Brain microvascular endothelial cell (primary cell): ENCODE results near the gene WDR72.

Source experiments
- DNase-seq: peaks from one replicate; pipeline ENCODE4 v3.0.0-alpha.2; 2020
- H3K27ac ChIP-seq: fragments of 250-450 bp; sonication (Bioruptor Pico); 2 replicates; pipeline ENCODE4 v1.5.1; 2020; ENCODE audit warnings: mild to moderate bottlenecking, moderate library complexity
- H3K27me3 ChIP-seq: fragments of 250-450 bp; sonication (Bioruptor Pico); replicated peaks from 2 replicates; pipeline ENCODE4 v1.5.1; 2020; ENCODE audit warnings: mild to moderate bottlenecking
- H3K36me3 ChIP-seq: fragments of 250-450 bp; sonication (Bioruptor Pico); replicated peaks from 2 replicates; pipeline ENCODE4 v1.5.1; 2020; ENCODE audit warnings: mild to moderate bottlenecking
- H3K4me3 ChIP-seq: 2 replicates; pipeline ENCODE4 v1.5.1; 2011; ENCODE audit warnings: low read depth, mild to moderate bottlenecking, control low read depth, low read length, moderate library complexity
- in situ Hi-C: cut with HindIII; loops from 2 replicates; pipeline ENCODE4 v1.10.0; 2017; ENCODE audit warnings: low sequenced_read_pairs, low pct_ligation_motif_present
- TF ChIP-seq, protein P1 (sequence below): IDR thresholded peaks from 2 replicates; pipeline ENCODE4 v1.5.1; 2011; ENCODE audit warnings: low read depth, mild to moderate bottlenecking, moderate library complexity, low read length, control low read depth, inconsistent platforms; ENCODE audit errors: missing control alignments

WDR72 gene

DNA sequence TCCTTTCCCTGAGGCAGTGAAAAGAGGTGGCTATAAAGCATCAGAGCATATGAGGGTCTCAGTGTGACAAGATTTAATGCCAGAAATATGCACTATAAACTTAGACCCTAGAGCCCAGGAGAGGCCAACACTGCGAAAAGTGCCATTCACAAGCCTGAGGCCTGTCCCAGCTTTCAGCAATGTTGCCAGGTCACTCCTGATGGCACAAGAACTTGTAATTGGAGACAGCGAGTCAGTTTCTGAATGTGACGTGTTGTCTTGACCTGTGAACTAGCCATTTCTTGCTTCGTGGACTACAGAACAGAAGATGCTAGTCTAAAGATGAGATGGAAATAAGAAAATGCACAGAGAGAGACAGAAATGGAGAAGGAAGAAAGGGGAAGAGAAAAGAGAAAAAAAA lies 87.9 kb downstream of the WDR72 start:
- no peak overlapping the region for H3K27ac ChIP-seq
- DNase-seq = no peak
- TF ChIP-seq, protein P1, sequence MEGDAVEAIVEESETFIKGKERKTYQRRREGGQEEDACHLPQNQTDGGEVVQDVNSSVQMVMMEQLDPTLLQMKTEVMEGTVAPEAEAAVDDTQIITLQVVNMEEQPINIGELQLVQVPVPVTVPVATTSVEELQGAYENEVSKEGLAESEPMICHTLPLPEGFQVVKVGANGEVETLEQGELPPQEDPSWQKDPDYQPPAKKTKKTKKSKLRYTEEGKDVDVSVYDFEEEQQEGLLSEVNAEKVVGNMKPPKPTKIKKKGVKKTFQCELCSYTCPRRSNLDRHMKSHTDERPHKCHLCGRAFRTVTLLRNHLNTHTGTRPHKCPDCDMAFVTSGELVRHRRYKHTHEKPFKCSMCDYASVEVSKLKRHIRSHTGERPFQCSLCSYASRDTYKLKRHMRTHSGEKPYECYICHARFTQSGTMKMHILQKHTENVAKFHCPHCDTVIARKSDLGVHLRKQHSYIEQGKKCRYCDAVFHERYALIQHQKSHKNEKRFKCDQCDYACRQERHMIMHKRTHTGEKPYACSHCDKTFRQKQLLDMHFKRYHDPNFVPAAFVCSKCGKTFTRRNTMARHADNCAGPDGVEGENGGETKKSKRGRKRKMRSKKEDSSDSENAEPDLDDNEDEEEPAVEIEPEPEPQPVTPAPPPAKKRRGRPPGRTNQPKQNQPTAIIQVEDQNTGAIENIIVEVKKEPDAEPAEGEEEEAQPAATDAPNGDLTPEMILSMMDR = no peak
- H3K27me3 ChIP-seq = no peaks in the 10 kb centered on the region
- in situ Hi-C loops = no loop called here
- H3K4me3 ChIP-seq = no peak overlapping the region
- H3K36me3 ChIP-seq = no peaks in the 10 kb centered on the region

DNA sequence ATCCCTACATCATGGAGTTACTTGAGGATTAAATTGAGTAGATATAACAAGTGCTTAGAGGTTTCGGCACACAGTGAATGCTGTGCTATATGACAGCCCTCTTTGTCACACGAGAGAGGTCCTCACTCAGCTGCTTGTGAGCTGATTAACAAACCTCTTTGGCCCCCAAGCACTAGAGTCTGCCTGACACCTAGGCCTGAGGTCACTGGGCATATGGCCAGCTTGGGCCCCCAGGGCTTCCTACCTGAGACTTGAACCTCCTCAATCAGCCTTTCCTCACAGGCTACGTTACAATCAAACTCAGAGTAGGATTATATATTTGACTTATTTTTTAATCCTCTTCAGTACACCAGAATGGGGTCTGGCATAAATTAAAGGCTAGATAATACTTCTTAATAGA lies 88.8 kb downstream of the WDR72 start:
- no peak for DNase-seq
- Histone ChIP-seq H3K27ac (no peak overlapping the region), H3K27me3 (no peaks in the 10 kb centered on the region), H3K36me3 (no peaks in the 10 kb centered on the region), H3K4me3 (no peak overlapping the region)
- in situ Hi-C loops = no loop called here
- TF ChIP-seq, protein P1 = no peak

DNA sequence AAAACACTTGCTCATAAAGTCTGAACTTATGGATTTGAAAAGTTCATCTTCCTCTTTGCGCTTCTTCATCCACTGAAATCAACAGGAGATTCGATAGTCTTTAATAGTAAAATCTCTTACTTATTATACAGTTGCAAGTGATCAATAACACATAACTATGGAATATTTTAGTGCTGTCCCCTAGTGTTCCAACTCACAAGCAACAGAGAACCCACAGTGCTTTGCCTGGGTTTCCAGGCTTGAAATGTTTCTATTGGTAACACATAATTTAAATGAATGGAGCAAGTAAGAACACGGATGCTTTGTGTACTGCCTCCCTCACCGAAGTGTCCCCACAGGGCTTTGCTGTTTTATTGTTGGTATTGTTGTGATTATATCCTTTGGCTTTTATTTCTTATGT lies 93.5 kb downstream of the WDR72 start:
- DNase-seq = no peak
- no peaks in the 10 kb centered on the region for H3K36me3 ChIP-seq
- no peak overlapping the region for H3K27ac ChIP-seq
- in situ Hi-C loops = no loop called here
- H3K4me3 ChIP-seq = no peak overlapping the region
- TF ChIP-seq, protein P1 = peak; percentile 52
- no peaks in the 10 kb centered on the region for H3K27me3 ChIP-seq

DNA sequence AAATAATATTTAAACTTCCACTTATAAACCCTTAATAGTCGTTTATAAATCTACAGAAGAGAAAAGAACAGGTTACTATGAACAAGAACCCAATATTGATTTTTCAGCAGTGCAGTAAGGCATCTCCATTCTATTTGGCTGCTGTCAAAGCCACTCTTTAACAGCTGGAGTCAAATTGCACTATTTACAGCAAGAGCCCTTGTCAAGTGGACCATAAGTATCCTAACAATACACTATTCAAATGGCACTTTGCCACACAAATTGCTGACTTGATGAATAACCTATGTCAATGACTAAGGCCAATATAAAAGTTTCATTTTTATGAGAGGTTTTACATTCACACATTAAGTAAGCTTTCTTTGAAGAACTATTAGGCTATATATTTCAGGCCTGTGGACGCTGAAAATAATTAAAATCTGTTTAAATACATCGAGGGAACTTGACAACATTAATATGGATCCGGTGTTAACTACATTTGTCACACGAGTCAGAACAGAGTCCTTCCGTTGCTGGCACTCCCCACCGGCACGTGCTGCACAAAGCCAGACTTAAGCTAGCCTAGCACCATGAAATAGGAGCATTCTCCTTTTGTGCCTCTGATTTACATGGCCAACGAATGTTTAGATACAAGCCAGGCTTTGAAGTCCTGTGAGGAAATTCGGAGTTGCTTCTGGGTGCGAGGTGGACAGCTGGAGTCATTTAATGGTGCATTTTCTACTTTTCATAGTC lies 100.5 kb downstream of the WDR72 start:
- Histone ChIP-seq H3K4me3 (no peak overlapping the region), H3K36me3 (no peaks in the 10 kb centered on the region), H3K27me3 (no peaks in the 10 kb centered on the region), H3K27ac (no peak overlapping the region)
- DNase-seq = no peak
- TF ChIP-seq, protein P1 = no peak
- in situ Hi-C loops = no loop called here

DNA sequence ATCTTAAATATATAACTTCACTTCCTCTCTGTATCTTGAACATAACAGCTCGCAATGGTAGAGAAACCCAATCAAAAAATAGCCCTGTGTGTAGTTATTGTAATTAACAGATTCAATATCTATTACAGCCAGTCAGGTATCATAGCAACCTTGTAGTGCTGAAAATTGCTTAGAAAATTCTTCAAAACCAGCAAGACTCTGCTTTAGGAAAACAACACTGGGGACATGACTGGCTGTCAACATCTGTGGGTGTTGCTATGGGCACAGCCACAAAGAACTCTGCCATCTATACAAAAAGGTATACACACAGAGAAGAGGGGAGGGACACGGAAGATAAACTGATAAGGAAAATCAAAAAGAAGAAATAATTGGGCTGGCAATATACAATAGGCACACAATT lies 101.2 kb downstream of the WDR72 start:
- no peak for DNase-seq
- no peak overlapping the region for H3K4me3 ChIP-seq
- TF ChIP-seq, protein P1 = no peak
- in situ Hi-C loops = no loop called here
- no peak overlapping the region for H3K27ac ChIP-seq
- no peaks in the 10 kb centered on the region for H3K36me3 ChIP-seq
- H3K27me3 ChIP-seq = no peaks in the 10 kb centered on the region

DNA sequence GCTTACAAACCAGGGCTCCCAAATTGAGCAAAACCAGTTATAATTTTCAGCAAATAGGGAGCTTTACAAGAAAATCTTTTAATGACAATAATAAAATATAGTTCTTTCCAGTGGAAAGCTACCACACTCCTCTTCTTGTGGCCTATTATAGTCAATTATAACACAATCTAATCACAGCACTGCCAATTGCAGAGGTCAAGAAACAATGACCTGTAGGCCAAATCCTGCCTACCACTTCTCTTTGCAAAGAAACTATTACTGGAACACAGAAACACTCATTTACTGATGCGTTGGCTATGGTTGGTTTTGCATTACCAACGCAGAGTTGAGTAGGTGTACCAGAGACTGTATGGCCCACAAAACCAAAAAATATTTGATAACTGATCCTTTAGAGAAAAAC lies 110.5 kb downstream of the WDR72 start:
- Histone ChIP-seq H3K27me3 (no peaks in the 10 kb centered on the region), H3K4me3 (no peak overlapping the region), H3K36me3 (no peaks in the 10 kb centered on the region), H3K27ac (no peak overlapping the region)
- TF ChIP-seq, protein P1 = no peak
- no peak for DNase-seq
- in situ Hi-C loops = no loop called here
